OCI-M1 (cell line): ENCODE measurements around the gene MBP.

ENCODE experiments used
- DNase-seq: peaks from one replicate; lab custom pipeline; 2025; lab: John Stamatoyannopoulos, UW

MBP gene

GRCh38 chr18:76986406-76986805 is 146.2 kb downstream of the MBP start:
- no peak for DNase-seq

GRCh38 chr18:76985951-76986236 is 146.7 kb downstream of the MBP start:
- DNase-seq: no peak

- no peak for DNase-seq
Measured at GRCh38 chr18:76985156-76985950, 147.2 kb downstream of the MBP start.

GRCh38 chr18:76984193-76985155 is 148.1 kb downstream of the MBP start:
- DNase-seq: no peak

- DNase-seq: no peak
Measured at GRCh38 chr18:76983613-76984051, 149.0 kb downstream of the MBP start.

GRCh38 chr18:76982841-76983583 is 149.6 kb downstream of the MBP start:
- peak; percentile 84 for DNase-seq

- no peak for DNase-seq
Measured at GRCh38 chr18:76982038-76982437, 150.5 kb downstream of the MBP start.

- no peak for DNase-seq
Measured at GRCh38 chr18:76981396-76981968, 151.1 kb downstream of the MBP start.

GRCh38 chr18:76980663-76981395 is 151.8 kb downstream of the MBP start:
- no peak for DNase-seq

- no peak for DNase-seq
Measured at GRCh38 chr18:76979906-76980305, 152.7 kb downstream of the MBP start.

GRCh38 chr18:76979111-76979751 is 153.4 kb downstream of the MBP start:
- no peak for DNase-seq

GRCh38 chr18:76978616-76979015 is 154.0 kb downstream of the MBP start:
- no peak for DNase-seq

- no peak for DNase-seq
Measured at GRCh38 chr18:76977684-76978232, 154.8 kb downstream of the MBP start.

- no peak for DNase-seq
Measured at GRCh38 chr18:76977108-76977621, 155.4 kb downstream of the MBP start.

GRCh38 chr18:76975577-76976110 is 156.9 kb downstream of the MBP start:
- no peak for DNase-seq

- no peak for DNase-seq
Measured at GRCh38 chr18:76974386-76974785, 158.2 kb downstream of the MBP start.

GRCh38 chr18:76973520-76974266 is 158.9 kb downstream of the MBP start:
- DNase-seq: no peak

- no peak for DNase-seq
Measured at GRCh38 chr18:76972846-76973519, 159.6 kb downstream of the MBP start.

- DNase-seq: no peak
Measured at GRCh38 chr18:76972241-76972640, 160.3 kb downstream of the MBP start.
